GM21528 (cell line): Measurements from ENCODE around the gene PLEKHJ1.

Experiments
- ATAC-seq: cut with Tn5 transposase; IDR thresholded peaks from one replicate; pipeline ENCODE4 v1.9.1; 2021; ENCODE audit warnings: mild to moderate bottlenecking, moderate library complexity; ENCODE audit not compliant: unreplicated experiment, low FRiP score

PLEKHJ1 gene

DNA sequence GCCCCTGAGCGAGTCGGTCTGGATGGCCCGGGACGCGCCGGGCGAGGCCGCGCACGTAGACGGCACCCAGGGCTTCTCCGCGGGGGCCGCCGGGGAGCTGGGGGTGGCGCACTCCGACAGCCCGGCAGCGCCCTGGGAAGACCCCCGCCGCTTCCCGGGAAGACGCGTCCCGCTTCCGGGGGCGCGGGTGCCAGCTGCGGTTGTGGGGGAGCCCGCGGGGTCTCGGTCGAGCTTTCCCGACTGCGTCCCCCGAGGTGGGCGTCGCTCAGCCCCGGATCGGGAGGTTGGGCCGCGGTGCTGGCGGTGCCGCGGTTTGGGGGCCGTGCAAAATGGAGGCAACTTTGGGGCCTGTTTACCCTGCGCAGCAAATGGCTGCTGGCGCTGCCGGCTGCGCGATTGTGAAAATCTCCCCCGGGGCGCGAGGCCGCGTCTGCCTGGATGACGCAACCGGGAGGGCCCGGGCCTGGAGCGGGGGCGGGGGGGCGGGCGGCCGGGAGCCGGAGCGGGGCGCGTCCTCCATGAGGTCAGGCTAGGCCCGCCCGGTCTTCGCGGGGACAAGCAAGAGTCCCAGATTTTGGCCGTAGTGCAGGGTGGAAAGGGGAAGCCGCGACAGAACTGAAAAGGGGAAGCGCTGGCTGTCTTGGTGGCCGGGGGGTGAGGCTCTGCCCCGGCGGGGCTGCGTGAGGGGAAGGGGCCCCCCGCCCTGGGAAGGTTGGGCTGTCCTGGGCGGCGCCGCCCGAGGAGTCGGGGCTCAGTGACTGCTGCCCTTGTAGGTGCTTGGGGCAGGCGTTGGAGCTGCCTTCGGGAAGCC lies 34.5 kb upstream of the PLEKHJ1 start:
- no peak for ATAC-seq

DNA sequence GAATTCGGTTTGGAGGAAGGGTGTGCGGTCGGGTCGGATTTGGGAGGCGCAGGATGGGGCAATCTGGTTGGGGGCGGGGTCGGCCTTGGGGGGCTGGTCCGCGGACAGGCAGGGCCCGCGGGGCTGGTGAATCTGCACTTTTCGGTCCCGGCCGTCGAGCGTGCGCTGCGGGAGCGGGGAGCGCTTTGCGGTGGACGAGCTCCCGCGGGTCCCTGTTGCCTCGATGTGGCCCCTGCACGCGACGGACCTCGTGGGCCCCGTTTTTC lies 34.0 kb upstream of the PLEKHJ1 start:
- no peak for ATAC-seq

DNA sequence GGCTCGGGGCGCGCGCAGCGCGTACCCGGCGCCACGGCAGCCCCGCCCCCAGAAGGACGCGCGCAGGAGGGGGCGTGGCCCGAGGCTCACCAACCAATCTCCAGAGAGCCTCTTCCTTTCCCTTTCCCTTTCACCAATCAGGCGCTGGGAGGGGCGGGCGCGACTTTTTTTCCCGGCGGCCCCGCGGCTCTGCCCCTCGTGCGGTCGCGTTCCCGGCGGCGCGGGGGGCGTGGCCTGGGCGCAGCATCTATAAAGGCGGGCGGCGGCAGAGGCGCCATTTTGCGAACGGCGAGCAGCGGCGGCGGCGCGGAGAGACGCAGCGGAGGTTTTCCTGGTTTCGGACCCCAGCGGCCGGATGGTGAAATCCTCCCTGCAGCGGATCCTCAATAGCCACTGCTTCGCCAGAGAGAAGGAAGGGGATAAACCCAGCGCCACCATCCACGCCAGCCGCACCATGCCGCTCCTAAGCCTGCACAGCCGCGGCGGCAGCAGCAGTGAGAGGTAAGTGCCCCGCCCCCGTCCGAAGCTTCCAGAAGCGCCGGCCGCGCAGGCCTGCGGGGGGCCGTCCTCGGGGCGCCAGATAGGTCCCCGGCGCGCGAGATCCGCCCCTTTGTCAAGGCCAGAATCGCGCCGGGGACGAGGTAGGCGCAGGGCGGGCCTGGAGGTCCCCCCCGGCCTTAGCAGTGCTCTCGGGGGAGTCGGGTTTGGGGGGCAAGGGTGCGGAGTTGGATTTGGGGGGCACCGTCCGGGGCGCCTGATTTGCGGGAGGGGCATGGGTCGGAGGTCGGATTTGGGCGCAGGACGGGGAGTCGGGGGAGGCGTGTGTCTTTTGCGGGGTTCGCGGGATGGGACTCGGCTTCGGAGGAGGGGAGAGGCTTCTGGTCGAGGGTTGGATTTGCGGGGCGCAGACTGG lies 33.4 kb upstream of the PLEKHJ1 start:
- peak; percentile 59 for ATAC-seq

DNA sequence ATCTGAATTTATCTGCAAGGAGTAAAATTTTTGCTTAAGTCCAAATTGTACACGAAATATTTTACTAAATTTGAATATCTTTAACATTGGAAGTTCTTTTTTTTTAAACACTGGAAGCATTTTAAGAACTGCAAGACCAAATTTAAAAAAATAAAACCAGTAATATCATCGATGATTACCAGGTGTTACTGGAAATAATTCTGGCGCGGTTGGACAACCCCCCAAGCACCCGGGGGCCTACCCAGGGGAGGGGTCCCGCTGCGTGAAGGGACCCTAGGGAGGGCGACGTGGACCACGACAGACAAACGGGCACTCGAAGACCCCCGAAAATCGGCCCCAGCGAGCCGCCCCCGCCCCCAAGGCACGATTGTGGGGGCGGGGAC lies 32.7 kb upstream of the PLEKHJ1 start:
- no peak for ATAC-seq

DNA sequence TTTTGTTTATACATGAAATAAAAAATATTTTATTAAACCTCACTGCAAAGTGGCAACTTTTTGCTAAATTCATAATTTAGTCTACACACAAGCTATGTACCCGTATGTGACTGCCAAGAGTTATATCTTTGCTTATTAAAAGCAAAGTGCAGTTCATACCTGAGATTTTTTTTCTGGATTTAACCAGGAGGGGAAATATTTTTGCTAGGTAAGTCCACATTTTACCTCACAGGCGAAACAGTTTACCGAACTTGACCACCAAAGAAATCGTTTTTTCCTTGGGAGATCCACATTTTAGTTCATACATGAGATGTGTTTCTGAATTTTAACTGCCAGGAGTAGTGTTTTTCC lies 32.3 kb upstream of the PLEKHJ1 start:
- ATAC-seq, result no peak

DNA sequence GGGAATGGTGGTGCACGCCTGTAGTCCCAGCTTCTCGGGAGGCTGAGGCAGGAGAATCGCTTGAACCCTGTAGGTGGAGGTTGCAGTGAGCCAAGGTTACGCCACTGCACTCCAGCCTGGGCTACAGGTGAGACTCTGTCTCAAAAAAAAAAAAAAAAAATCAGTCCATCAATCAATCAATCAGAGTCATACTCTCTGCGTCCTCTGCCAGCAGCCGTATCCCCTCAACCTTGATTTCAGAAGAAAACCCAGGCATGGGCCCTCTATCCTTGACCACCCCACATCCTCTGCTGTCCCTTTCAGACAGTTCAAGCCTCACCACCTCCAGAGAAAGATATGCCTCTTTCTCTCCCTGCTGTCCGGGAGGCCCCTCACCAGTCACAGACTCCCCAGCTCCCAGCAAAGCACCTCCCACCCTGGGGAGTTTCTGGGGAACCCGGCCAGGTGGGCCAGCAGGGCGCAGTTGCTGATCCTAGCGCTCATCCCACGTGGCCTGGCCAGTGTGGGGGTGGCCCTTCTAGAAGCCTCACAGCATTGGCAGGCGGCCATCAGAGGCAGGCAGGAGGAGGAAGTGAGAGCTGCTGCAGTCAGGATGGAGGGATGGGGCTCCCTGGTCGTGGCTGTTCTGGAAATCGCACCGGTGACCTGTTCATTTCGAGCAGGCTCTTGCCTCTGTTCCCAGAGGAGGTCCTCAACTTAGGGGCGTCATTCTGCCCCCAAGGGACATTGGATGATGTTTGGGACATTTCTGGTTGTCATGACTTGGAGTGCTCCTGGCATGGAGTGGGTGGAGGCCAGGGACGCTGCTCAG lies 30.3 kb upstream of the PLEKHJ1 start:
- no peak for ATAC-seq

DNA sequence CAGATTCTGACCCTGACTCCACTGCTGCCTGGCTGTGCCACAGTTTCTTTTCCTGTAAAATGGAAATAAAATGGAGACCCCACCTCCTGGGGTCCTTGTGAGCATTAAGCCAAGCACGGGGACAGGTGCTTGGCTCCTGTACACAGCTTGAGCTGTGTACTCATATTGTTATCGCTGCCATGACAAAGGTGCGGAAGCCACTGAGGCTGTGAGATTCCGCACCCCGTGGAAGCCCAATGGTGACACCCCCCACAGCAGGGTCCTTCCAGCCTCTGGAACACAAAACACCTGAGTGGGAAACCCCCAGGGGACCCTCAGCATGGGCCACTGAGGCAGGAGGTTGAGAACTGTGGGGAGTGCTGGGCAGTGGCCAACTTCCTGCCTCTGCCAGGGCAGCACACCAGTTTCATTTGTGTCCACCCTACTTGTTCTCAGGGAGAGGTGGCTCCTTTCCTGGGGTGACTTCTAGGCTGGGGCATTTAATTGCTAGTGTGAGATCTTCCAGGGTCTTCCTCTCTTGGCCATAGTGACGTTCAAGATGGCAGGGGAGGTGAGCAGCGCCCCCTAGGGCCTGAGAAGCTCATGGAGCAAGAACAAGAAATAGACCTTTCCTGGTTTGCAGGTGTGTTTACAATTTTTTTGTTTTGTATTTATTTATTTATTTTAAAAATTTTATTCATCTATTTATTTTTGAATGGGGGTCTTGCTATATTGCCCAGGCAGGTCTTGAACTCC lies 25.5 kb upstream of the PLEKHJ1 start:
- no peak for ATAC-seq

DNA sequence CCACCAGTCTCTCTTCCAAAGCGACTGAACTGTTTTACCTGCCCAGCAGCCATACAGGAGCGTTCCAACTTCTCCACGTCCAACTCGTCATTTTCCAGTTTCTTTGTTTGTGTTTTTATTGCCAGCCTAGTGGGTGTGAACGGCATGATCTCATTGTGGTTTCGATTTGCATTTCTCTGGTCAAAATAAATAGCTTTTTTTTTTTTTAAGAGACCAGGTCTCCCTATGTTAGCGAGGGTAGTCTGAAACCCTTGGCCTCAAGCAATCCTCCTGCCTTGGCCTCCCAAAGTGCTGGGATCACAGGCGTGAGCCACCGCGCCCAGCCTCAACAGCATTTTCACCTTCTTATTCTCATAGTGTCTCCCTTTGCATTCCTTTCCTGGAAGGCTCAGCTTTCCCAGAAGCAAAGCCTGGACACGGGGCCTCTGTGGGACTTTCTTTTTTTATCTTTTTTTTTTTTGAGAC lies 24.2 kb upstream of the PLEKHJ1 start:
- no peak for ATAC-seq

DNA sequence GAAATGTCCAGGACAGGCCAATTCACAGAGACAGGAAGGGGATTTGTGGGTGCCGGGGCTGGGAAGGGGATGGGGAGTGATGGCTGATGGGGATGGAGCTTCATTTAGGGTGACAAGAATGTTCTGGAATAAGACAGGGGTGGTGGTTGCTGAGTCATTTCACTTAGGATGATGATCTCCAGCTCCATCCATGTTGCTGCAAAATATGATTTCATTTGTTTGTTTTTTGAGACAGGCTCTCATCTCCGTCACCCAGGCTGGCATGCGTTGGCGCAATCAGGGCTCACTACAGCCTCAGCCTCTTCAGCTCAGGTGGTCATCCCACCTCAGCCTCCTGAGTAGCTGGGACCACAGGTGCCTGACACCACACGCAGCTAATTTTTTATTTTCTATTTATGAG lies 23.2 kb upstream of the PLEKHJ1 start:
- ATAC-seq, result no peak

DNA sequence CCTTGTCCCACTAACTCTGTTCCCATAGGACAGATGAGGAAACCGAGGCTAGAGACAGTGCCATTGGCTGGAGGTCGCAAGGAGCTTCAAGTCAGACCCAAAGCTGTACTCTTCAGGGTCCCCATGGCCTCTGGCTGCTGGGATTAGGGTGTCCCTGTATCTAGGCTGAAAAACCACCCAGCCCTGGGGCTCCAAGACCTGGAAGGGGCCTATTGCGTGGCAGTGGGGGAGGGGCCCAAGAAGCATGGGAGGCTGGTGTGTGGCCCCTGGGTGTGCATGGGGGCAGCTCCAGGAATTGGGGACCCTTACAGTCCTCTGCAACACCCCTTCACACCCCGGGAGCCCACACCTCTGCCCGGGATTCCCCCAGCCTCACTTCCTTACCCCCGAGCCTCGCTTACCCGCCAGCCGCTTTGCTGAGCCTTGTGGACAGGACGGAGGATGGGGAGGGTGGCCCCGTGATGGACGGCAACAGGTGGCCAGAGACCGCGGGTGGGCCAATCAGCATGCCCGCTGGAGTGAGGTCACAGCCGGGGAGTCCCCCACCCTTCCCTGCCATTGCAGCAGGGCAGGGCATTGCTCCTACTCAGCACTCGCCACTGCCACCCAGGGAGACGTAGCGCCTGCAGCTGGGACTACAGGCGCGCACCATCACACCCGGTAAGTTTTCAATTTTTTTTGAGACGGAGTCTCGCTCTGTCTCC lies 20.0 kb upstream of the PLEKHJ1 start, which contains the start of gene JSRP1:
Gene JSRP1 (minus strand): TSS at position 436 of the 704 bp plus-strand sequence. CDS start 1,103 bp downstream, outside the sequence.
- ATAC-seq, result no peak

DNA sequence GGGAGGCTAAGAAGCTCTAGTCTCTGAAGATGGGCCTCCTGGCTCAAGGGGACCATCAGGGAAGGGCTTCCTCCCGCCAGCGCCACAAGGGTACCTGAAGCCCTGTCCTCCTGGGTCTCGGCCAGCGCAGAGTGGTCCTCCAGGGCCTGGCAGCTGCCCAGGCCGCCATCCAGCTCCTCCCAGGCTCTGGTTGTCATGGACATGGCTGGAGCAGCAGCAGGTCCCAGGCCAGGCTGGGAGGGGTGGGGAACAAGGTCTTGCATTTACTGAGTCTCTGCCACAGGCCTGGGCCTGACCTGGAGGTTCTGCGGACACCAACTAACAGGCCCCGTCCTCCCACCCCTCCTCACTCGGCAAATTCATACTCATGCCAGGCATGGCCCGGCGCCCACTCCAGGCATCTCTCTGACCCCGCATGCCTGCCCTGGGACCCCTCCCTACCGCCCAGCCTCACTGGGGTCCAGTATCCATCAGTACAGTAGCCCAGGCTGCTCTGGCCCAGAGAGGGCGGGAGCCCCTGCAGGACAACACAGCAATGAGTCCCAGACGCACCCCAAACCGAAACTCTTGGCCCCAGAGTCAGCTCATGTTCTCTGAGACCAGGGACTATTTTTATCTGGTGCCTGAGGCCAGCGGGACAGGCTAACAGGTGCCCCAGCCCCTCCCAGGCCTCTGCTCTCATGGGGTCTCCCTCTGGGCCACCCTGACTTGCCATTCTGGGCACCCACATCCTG lies 19.1 kb upstream of the PLEKHJ1 start:
- ATAC-seq, result no peak

DNA sequence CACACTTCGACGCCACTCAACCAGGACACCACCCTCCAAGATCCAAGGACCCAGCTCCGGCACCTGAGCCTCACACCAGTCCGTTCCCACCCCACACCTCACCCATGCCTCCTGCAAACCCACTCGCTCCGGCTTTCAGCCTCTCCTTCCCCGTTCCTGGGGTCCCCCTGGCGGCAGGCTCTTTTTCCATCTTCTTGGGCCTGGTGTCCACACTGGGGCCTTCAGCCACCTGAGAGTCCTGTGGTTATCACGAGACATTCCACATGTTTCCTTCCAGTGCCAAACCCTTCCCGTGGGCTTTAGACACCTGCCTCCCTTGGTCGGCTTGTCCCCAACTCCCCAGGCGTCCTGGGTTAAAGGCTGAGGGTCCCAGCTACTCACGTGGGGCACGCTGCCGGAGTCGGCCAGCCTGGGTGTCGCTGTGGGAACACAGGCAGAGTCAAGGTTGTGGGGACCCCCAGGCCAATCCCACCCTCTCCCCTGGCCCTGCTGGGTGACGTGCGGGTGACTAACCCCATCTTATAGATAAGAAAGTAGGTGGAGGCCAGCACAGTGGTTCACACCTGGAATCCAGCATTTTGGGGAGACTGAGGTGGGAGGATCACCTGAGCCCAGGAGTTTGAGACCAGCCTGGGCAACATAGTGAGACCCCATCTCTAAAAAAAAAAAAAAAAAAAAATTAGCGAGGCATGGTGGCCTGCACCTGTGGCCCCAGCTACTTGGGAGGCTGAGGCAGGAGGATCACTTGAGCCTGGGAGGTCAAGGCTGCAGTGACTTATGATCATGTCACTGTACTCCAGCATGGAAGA lies 18.1 kb upstream of the PLEKHJ1 start:
- no peak for ATAC-seq

DNA sequence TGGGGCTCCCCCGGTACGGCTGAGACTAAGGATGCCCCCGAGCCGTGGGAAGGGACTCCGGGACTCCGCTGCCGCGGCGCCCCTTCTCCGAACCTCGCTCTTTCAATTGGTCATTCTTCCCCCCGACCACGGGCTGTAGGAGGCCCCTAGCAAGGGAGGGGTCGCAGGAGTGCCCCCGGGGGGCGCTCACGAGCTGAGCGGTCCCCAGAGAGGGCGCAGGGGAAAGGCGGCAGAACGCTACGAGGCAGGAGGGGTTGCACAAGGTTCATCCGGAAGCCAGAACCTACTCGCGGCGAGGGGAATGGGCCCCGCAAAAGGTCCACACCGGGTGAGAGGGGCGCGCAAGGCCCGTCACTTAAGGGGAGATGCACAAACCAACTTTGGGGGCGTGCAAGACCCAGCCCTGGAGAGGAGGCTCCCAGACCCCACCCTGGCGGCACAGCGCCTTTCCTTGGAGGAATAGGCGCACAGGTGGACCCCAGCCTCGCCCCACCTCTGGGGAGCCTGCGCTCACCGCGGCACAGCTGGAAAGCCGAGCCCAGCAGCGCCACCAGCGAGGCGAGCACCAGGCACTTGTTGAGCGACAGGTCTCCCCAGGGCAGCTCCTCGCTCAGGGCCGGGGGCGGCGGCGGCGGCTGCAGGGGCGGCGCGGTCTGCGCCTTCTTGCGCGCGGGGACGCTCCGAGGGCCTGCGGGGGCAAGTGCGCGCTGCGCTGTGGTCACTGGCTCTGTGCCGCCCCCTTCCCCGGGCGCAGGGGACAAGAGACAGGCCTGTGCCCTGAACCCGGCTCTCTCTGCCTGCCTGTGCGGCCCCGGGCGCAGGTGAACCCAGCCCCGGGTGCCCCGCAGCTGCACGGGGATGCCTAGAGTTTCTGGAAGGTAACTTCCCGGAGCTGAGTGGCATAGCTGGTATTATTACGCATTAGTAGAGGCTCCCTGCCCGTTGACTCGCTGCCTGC lies 17.3 kb upstream of the PLEKHJ1 start:
- ATAC-seq, result no peak

DNA sequence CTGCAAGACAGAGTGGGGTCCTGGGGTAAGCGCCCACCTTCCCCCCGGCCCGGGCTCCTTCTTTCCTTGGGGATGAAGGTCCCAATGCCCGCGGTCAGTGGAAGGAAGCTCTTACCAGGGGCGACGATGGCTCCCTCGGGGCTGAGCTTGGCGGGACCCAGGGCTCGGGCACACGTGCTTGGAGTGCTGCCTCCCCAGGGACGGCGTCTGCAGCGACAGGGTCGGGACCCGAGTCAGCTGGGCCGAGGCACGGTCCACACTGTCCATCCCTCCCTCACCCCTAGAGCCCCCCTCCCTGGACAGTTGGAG lies 16.6 kb upstream of the PLEKHJ1 start:
- ATAC-seq, result no peak

DNA sequence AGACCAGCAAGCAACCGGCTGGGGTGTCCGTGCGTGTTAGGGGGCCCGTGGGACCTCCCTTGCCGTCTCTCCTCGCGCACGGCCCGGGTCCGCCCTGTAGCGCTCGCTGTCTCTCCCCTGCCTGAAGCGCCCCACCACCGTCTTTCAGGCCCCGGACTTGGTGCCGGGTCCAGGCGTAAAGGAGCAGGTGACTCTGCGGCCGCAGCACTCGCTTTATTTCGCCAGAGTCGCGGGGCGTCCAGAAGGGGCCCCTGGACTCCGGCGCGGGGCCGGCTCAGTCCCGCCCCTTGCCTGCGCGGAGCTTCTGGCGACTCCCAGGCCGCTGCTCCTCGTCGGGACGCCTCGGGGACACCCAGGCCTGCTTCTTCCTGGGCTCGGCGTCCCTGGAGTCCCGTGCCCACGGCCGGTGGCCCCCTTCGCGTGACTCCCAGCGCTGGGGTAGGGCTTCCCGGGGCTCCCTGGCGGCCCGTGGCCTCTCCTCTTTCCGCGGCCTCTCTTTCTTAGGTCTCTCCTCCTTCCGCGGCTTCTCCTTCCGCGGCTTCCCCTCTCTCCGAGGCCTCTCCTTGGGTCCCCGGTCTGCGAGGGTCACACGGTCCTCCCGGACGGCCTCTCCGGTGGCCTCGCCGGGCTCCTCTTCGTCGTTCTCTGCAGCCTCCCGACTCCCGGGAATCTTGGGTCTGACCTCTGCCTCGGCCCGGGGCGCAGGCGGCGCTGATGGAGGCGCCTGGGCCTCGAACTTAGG lies 16.1 kb upstream of the PLEKHJ1 start:
- no peak for ATAC-seq
